ENCODE data around the gene JAG2.

JAG2 gene

DNA sequence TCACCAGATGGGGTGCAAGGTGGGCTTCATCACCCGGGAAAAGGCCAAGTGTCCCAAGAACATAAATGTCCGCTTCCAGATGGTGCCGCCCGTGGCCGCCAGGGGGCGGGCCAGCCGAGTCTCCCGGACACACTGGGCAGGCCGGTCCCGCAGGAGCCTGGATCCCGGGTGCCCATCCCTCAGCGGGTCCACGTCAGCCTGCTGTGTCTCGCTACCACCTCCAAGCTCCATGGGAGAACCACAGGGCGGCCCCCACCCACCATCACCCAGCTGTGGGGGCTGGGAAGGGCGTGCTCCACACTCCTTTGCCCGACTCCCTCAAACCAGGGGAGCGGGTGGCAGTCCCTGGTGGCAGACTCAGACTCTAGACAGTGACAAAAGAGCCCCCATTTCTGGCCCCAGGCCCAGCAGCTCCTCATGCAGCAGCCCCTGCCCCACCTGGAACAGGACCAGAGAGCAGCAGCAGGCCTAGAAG, 34.5 kb upstream of the JAG2 start:
- DNase-seq, result peak; percentile 48

- peak; percentile 31 for DNase-seq
Measured at GRCh38 chr14:105201925-105202513, 33.4 kb upstream of the JAG2 start.

GRCh38 chr14:105201156-105201924, 32.8 kb upstream of the JAG2 start:
- no peak for DNase-seq

- DNase-seq, result no peak
Measured at GRCh38 chr14:105200641-105201040, 32.1 kb upstream of the JAG2 start.

DNA sequence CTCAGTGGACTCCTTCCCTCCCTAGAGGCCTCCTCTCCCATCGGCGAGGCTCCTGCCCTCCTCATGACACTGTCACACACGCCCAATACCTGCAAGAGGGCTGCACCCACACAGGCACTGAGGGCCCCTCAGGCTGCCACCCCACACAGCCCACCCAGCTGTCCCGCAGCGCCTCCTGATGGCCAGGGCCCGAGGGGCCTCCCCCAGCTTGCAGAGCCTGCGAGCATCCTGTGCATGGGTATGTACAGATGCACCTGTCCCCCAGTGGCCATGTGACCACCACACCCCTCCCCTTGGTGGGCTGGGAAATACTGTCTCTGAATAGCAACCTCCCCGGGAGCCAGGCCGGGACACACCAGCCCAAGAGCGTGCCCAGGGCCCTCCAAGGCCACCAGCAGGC, 31.5 kb upstream of the JAG2 start:
- no peak for DNase-seq

DNA sequence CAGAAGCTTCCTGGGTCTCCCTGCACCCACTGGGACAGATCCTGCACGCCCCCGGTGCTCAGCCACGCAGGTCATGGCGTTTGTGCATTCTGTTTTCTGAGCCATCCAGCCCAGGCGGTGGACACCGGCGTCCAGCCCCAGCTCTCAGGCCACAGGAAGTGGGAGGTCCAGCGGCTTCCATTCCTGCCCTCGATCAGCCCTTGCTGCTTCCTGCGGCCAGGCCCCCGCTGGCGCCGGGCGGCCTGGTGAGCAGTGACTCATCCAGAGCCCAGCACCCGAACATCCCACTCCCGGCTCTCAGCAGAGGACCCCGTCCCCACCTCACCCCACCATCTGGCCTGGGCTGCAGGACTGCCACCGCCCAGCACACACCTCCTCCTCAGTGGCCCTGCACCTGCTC, 30.5 kb upstream of the JAG2 start:
- no peak for DNase-seq

GRCh38 chr14:105198588-105198987, 30.0 kb upstream of the JAG2 start:
- no peak for DNase-seq

- DNase-seq, result no peak
Measured at GRCh38 chr14:105197211-105197641, 28.6 kb upstream of the JAG2 start.

DNA sequence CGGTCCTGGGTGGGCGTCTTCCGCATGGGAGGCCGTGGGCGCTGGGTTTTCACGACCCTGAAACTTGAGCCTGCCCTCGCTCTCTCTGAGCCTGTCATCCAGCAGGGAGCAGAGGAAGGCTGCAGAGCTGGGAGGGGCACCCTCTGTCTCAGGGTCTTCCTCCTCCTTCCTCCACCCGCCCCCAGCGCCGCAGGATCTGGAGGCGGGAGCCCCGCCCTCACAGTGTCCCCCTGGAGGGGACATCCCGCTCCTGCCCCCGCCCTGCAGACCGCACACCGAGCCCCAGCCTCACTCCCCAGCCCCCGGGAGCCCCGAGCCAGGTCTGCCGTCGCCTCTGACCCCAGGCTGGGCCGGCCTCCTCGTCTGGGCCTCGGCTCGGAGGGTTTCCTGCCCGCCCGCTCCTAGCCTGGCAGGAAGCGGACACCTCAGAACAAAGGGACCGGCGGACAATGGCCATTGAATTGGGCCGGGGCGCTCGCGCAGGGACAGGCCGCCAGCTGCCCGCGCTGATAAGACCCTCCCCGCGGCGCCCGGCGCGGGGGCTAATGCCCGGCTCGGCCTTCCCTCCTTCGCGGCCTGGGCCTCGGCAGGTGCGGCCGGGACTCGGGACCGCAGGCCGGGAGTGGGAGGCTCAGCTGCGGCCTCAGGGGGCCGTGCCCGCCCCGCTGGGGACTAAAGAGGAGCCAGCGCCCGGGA, 27.8 kb upstream of the JAG2 start:
- no peak for DNase-seq

GRCh38 chr14:105195522-105196264, 27.1 kb upstream of the JAG2 start:
- no peak for DNase-seq

GRCh38 chr14:105195051-105195450, 26.5 kb upstream of the JAG2 start:
- no peak for DNase-seq

DNA sequence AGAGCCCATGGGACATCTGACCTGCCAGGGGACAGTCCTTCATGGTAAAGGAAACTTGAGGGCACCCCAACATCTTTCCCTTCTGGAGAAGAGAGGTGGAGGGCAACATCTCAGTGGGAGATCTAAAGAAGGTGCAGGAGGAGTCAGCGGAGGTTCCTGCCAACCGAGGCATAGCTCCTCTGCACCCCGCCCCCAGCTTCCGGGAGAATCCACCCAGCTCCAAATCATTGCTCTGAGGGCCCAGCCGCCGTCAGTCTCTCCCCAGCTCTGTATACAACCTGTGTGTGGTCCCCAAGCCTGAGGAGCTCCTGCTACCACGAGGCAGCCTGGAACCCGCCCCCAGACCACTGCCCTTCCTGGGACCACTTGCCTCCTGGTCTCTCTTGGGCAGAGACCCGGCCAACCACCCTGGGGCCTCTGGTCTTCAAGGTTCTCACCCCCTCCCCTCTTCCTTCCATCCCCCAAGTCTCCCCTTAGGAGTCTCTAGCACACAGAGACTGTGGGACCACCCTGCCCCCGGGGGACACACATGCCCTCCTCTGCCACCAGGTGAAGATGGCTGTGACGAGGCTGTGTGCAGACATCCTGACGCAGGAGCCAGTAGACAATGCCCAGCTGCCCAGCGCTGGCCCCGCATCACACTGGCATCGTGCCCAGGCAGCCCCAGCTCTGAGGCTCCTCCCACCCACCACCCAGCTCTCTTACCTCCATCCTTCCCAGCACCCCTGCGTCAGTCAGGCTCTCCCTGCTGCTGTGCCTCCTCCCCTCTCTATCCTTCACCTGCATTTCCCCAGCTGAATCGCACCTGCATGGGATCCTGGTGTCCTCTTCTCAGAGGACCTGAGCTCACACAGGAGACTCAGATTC, 25.6 kb upstream of the JAG2 start:
- no peak for DNase-seq

GRCh38 chr14:105192866-105193731, 24.5 kb upstream of the JAG2 start:
- no peak for DNase-seq

DNA sequence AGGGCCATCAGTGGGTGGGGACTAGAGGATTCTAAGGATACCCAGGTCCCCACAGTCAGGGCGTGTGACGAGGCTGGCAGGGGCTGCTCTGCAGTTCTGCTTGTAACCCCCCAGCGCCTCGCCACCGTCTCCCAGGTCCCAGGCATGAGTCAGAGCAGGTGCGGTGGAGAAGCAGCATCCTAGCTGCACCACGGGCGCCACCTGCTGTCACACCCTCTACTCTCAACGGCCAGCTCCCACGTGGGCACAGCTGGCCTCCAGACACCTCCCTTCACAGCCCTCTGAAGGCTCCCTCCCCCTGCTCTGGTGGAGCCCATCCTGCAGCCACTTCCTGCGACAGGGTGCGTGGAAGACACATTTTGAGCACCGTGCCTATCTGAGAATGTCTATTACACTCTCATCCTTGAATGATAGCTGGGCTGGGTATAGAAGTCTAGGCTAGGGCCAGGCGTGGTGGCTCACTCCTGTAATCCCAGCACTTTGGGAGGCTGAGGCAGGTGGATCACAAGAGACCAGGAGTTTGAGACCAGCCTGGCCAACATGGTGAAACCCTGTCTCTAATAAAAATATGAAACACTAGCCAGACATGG, 19.5 kb upstream of the JAG2 start:
- DNase-seq, result no peak

GRCh38 chr14:105187116-105187515, 18.5 kb upstream of the JAG2 start:
- DNase-seq, result no peak

DNA sequence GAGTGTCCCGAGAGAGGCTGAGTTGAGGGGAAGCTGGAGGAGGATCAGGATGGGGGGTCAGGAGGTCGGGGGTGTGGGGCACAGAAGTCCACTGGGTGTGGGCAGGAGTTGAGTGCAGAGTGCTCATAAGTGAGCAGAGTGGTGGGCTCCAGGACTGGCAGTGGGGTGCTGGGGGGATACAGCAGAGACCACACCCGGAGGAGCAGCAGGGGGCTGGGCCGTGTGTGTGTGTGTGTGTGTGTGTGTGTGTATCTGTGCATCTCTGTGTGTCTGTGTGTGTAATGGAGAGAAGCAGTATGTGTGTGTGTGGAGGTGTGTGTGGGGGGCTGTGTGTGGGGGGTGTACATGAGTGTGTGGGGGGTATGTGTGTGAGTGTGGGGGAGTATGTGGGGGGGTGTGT, 17.4 kb upstream of the JAG2 start:
- no peak for DNase-seq

- no peak for DNase-seq
Measured at GRCh38 chr14:105185001-105185400, 16.4 kb upstream of the JAG2 start.

- no peak for DNase-seq
Measured at GRCh38 chr14:105184461-105184860, 15.9 kb upstream of the JAG2 start.

GRCh38 chr14:105182296-105183020, 13.9 kb upstream of the JAG2 start:
- no peak for DNase-seq
